NCI-H128 (cell line): ENCODE results near the gene ARHGEF17.

Experiments
- DNase-seq: peaks from one replicate; lab custom pipeline; 2025; ENCODE audit not compliant: unreplicated experiment; lab: John Stamatoyannopoulos, UW

ARHGEF17 gene

DNA sequence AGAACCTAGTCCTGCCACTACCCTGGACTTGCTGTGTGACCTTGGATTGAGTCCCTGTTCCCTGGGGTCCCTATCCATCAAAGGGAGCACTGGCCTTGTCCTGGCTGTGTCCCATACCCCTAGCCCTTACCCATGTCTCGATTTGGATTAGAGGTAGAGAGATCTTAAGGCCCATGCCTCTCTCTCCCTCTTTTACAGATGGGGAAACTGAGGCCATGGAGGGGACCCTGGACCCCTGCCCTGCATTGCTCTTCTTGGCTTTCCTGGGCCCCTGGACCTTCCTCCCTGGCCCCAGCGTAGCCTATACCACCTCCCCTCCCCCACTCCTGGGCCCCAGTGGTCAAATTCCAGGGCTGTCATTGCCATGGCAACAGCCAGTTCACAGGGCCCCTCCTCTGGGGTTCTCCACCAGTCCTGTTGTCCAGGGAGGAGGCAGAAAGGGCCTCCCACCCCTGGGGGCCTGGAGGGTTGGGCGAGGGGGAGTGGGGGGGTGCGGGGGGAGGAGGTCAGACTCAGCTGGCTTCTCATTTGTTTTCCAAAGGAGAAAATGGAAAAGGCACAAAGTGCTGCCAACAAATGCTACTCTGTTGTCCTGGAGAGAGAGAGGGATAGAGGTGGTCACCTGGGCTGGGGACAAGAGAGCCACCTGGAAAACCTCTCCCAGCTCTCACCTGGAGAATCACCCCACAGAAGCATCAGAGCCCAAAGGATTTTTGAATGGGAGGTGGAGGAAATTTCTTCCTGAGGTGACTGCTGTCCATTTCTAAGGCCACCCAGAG, 23.3 kb downstream of the ARHGEF17 start:
- DNase-seq = no peak

DNA sequence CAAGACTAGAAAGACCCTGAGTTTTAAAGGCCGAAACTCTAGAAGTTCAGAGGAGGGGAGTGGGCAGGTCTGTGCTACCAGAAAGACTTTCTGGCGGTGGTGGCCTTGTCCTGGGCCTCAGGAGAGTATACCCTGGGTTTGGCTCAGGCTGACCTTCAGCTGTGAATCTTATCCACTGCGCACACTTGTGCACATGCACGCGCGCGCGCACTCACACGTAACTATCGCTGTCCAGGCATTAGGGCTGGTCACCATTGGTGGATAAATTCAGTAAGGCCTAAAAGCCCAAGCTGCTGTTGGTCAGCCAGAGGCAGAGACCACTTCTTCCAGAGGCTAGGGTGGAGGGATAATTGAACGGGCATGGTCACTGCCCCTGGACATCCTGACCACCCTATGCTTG, 25.1 kb downstream of the ARHGEF17 start:
- DNase-seq = no peak

DNA sequence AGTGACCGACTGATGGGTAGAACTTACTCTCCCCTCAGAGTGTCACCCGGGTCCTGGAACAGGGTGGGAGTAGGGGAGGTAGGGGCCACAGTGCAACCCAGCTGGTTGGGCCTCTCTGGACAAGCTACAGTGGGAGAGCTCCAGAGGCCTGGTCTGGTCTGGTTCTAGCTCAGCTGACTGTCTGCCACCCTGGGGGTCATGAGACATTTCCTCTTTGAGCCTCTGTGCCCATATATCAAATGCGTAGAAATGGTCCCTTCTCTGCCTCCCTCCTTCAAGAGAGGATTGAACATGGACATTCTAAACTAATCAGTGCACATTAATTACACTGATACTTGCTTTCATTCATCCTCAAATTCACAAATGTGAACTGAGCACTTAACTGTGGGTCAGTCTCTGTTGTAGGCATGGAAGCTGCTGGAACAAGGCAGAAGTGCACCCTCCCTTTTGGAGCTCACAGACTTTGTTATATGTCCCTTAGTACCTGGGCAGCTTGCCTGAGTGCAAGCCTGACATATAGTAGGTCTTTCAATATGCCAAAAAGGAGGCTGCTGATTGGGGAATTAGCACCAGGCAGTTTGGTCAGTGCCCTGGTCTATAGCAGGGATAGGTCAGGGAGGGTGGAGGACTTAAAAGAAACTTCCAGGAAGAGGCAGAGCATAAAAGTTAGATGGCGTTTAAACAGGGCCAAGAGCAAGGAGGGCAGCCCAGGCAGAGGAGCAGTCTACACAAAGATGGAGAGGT, 25.7 kb downstream of the ARHGEF17 start:
- no peak for DNase-seq

DNA sequence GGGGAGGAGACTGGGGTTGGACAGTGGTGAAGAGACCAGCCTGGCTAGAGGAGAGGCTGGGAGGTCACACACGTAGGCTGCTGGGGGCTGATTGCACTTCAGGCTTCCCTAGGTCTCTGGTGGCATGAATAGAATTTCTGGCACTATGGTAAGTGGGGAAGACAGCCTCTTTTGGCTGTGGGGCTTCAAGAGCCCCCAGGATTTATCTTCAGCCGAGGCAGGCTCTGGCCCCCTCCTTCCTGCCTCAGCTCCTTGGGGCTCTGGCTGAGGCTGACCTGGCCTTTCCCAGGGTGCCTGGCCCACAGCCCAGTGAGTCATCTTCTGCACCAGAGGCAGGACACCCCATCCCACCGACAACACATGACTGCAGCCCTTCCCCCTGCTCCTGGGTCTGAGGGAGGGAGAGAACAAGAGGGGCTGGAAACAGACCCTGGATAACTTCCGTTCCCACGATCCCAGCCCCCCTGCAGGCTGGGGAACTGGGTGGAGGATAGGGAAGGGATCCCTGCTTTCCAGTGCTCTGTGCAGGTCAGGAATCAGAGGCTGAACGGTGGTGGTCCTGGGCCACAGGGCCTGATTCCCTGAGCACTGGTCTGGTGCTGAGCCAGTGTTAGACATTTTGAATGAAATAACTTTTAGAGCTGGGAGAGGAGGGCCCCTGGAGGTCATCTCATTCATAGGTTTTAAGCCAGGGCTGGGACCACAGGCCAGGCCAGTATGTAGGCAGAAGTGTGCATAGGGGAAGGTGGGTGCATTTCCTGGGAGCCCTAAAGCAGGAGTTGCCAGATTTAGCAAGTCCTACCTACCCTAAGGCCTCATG, 26.5 kb downstream of the ARHGEF17 start:
- DNase-seq = no peak

DNA sequence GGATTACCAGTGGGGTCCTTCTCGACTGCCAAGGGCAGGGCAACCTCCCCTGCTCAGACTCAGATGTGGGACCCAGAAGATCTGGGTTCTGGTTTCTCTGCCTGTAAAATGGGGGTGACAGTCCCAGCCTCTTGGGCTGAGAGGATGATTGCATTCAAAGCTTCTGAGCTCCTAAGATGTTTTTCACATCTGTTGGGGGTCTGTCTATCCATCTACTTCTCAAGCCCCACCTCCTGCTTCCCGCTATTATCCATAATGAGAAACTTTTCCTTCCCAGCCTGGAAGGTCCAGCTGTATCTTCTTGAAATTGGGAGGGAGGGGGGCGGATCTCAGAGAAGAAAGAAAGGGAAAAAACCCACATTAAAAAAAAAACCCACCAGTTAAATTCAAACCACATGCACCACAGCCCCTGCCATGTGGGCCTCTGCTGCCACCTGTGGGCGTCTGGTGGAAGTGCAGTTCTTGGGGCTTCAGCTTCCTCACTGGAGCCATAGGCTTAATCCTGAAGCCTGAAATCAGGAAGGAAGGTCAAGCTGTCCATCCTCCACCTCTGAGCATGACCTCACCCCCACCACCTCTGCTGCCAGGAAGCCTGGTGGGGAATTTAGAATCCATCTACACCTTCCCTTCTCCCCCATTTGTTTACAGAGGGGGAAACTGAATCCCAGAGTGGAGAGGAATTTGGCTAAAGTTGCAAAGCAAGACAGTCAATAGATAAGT, 27.3 kb downstream of the ARHGEF17 start:
- DNase-seq = peak; percentile 52

DNA sequence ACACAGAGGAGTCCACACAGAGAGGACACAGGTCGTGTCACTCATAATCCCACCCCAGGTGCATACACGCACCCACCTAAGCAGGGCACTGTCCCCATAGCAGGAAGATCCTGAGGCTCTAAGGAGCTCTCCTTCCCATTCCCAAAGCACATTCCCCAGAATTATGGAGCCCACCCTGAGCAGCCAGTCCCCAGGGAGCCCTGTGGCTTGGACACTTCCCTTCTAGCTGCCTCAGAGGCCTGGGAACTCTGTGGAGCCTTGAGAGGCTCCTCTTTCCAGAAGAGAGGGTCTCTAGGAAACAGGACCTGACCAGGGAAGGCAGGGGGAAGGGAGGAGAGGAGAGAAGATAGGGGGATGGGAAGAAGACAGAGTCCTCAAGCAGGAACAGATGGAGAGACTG, 29.8 kb downstream of the ARHGEF17 start:
- DNase-seq = no peak

DNA sequence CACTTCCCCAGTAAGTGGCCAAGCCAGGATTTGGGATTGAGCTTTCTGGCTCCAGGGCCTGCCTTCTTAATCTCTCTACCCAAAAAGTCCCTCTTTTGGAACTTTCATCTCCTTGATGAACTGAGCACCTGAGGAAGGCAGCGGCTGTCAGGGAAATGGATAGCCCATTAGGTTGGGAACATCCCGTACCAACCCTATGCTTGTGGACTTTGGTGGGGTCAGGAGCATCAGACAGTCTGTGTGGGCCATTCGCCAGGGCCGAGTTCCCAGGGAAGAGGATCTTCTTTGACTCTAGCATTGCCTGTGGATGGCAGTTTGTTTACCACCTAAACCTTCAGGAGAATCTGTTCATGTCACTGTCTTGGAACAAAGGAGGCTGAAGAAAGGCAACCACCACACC, 30.2 kb downstream of the ARHGEF17 start:
- DNase-seq = no peak

DNA sequence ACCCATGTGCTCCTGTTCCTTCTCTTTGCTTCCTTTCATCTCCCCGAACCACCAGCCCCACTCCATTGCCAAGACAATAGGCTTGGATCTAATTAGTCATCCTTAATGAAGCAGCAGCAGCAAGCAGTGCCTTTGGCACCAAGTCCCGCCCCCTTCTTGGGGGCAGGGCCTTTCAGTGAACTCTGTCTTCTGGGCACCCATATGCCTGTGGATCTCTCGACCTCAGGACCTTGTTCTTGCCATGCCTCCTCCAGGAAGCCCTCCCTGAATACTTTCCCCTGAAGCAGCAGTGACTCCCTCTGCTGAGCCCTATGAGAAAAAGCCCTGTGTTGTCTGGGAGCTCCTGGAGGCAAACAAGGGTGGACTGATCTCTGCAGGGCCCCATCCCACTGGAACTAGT, 32.1 kb downstream of the ARHGEF17 start:
- DNase-seq = no peak

DNA sequence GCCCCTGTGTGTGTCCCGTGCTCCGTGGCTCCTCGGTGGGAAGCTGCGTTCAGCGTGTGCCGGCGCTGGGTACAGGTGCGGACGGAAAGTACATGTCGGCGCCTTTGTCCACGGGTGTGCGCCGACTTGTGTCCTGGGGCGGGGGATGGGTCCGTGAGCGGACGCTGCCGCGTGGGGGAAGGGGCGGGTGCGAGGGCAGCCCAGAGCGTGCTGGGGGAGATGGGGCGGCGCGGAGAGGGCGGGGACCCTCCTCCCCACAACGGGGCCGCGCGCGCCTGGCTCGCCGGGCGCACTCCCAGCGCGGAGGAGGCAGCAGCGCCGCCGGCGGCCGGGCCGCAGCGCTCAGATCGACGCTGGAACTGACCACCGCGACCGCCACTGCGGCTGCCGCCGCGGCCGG, 34.6 kb downstream of the ARHGEF17 start:
- DNase-seq = no peak

DNA sequence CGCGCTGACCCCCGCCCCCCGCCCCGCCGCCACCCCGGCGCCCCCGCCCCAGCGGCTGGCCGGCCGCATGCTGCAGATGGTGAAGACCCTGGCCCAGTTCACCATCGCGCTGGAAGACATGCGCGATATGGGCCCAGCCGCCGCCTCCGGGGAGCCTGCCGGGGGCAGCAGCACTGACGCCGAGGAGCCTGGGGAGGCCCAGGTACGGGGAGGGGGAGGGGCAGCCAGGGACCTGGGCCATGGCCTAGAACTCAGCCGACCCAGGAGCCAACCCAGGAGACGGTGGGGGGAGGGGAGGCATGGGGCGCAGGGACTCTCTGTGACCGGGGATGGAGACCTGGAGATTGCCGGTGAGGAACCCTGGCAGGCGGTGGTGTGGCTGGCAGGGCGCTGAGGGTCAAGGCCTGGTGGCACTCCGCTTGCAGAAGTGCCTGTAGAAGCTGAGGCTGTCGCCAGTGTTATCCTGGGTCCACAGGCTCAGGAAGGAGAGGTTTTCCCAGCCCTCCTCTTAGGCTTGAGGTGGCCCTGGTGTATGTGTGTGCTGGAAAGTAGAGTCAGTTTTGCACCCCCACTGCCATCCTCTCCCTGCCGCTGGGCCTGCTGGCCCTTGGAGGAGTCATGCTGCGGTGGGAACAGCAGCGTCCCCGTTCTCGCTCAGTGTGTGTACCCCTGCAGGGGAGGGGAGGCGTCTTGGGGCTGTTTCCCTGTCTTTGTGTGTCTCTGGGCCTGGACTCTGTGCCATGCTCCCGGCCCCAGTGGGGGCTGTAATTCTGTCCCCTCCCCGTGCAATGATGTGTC, 35.2 kb downstream of the ARHGEF17 start:
- no peak for DNase-seq

DNA sequence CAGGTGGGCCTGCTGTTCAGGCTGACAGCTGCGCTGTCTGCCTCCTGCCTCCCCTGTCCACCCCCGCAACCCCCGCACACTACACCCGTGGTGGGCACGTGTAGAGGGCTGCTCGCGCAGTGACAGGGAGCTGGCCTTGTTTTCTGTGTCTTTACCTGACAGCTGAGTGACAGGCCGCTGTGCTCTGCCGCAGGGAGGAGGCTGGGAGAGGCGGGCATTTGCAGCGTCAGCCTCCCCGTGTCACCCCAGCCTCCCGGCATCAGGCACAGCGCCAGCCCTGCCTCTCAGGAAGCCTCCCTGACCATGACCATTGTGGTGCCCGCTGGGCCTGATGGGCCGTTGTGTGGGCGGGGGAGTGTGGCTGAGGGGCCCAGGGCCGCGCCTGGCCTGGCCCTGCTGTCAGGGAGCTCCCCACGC, 36.1 kb downstream of the ARHGEF17 start:
- DNase-seq = no peak

DNA sequence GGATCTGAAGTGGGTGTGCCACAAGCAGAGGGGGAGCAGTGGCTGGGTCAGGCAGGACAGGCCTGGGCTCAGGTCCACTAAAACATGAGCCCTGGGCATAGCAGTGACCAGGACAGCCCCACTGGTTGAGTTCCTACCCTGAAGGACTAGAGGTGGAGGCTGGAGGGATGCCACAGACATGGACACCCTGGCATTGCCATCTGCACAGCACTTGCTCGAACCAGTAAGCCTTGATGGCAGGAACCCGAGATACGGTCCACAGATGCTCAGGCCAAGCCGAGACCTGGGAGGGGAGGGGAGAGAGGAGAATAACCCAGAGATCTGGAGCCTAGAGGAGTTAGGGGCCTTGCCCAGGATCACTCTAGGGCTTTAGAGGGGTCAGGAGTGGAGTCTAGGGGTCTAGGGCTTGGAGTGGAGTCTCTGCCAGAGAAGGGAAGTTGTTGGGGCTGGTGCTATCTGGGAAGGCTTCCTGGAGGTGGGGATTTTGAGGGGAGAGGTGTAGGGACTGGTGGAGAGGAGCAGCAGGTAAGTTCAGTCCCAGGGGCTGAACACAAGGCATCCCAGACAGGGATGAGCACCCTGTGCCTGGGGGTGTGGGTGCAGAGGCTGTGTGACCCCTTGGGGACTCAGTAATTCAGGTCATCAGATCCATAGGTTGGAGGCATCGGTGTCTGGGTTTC, 37.5 kb downstream of the ARHGEF17 start:
- DNase-seq = no peak

DNA sequence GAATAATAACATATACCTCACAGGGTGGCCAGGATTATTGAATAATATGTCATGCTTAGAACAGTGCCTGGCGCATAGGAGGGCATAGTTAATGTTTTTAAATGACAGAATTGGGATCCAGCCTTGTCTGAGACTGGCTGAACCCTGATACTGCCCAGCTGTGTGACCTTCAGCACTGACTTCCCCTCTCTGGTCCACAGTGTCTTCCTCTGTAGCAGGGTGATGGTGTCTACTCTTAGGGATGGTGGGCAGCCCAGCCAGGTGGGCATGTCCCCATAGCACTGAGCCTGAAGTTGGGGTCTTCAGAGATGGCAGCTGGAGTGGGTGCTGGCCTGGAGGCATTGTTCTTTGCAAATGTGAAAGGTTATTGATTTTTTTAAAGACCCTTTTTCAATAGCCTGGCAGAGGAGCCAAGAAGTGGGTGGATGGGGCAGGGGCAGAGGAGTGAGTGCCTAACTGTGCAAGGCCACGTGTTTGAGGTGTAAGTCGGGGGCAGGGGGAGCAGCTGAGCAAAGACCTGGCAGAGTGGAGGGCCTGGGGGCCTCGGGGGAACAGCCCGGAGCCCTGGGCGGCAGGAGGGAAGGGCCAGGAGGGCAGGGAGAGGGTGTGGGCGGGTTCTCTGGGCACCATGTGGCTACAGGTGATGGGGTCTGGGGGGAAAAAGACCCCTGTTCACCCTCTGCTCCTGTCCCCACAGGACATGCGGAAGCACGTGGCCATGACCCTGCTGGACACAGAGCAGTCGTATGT, 38.3 kb downstream of the ARHGEF17 start:
- DNase-seq = no peak

DNA sequence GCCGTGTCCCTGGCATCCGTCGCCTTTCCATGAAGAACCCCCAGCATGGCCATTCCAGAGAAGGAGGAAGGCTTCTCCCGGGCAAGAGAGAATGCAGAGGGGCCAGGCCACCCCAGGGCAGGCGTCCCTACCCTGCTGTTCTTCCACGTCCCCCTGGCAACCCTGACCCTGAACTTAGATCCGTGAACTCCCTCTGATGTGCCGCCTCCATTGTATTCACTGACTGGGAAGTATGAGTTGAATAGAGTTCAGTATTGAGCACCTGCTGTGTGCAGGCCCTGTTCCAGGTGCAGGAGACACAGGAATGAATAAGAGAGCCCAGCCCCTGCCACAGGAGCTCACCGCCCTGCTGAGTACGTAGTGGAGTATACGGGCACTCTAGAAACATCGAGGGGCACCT, 39.0 kb downstream of the ARHGEF17 start:
- DNase-seq = no peak

DNA sequence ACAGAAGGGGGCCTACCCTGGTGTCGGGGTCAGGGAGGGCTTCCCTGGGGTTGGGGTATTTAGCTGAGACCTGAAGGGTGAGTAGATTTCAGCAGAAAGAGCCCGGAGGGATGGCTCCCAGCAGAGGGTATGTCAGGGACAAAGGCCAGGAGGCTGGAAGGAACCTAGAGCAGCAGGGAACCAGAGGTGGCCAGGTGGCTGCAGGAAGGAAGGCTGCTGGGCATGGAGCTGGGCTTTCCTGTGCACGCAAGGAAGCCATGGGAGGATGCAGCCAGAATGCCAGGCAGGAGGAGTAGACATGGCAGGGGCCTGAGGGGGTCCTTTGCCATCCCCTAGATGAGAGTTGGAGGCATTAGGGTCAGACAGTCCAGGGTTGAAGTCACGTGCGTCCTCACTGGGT, 40.8 kb downstream of the ARHGEF17 start:
- DNase-seq = no peak

DNA sequence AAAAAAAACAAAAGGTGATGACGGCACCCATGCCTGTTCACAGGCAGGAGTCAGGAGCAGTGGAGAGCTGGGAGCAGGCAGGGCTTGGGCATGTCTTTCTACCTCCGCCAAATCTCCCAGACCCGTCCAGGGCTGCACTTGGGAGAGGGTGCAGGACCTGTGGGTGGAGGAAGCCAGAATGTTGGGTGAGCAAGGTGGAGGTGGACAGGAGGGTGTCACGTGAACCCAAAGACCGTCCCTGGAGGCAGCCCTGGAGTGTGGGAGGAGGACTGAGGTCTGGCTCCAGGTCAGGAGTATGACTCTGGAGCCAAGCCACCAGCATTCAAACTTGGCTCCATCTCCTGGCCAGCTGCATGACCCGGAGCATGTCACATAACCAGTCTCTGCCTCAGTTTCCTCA, 41.6 kb downstream of the ARHGEF17 start:
- DNase-seq = no peak

DNA sequence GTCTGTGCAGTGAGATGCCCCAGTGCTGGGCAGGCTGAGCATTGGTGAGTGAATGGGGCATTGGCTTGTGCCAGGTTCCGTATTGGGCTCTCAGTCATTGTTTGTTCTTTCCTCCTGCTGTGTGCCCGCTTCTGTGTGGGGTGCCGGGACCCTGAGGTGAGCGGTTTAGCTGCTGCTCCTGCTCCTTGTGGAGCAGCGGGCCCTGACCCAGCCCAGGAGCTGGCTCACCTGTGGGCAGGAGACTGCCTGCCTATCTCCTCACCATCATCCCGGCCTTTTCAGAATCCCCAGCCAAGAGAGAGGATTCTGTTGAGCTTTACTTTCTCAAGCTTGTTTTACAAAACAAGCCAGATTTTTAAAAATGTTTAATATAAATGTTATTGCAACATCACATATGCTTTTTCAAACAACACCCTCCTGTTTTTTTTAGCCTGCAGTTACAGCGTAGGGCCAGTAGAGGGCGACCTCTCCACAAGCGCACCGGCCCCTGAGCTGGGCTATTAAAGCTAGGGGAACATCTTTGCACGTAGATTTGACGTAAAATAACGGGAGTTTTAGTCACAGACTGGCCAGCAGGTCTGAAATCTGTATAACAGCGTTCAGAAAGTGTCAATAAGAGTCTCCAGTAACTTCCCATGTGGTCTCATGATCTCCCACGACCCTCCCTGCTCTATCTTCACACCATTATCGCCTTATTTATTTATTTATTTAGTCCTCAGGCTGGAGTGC, 43.0 kb downstream of the ARHGEF17 start:
- DNase-seq = peak; percentile 17

DNA sequence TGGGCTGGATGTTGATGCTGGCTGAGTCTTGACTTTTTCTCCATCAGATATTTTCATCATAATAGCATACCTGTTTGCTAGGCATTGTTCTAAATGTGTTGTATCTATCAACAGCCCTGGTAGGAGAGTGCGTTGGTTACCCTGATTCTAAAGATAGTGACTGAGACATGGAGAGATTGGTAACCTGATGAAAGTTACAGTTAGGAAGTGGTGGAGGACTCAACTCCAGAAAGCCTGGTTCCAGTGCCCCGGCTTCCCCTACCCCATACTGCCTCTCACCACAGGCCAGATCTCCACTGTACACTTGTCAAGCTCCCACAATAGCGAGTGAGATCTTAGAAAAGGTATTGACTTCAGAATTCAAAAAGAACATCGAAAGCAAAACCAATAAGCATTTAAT, 45.3 kb downstream of the ARHGEF17 start:
- no peak for DNase-seq
